Measurements from ENCODE around the gene FLII. TPM values are rescaled to one million over a fixed set of nuclear protein-coding genes. Genes with fewer than 3 reads are reported as not detected.
A peak's percentile ranks its signal among the peaks of the same experiment; 100 is the strongest.

The FLII gene
- total and polyA plus RNA-seq, 2 experiments from 2014 or later: 210 to 303 TPM

- Histone ChIP-seq H3K9me3 (ENCODE audit: low read depth) (no peaks in the 10 kb centered on the region), H3K4me1 (ENCODE audit: low read depth) (peaks cover 13% of the 10 kb centered on the region), H3K27me3 (no peaks in the 10 kb centered on the region), H3K27ac (peak overlapping the region; percentile 95), H3K36me3 (peaks cover 27% of the 10 kb centered on the region), H3K4me3 (no peak overlapping the region)
- no peak for TF ChIP-seq CTCF (IDR thresholded peaks at IDR 0.05; ENCODE audit: low read depth, low read length)
- no peak for DNase-seq (ENCODE audit: low read depth in 1 of 2, low spot score in 1 of 2)
These were observed 3.6 kb upstream of the FLII start for GRCh38 chr17:18262111-18262510.

DNA sequence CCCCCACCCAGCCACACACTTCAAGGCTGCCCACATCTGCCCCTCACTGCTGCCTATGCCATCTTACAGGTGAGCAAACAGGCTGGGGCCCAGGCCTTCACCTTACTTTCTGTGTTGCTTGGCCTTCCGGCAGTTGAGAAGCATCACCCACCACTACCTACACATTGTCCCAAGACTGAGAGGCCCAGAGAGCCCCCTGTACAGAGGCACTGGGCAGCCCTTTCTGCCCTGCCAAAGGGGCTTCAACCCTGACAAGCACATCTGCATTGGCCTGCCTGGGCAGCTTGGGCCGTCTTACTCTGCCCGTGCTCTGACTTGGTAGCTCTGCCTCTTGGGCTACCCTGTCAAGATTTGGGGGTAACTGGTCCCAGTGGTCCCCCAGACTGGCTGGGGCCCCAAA lies 3.1 kb upstream of the FLII start:
- no peak for DNase-seq (ENCODE audit: low read depth in 1 of 2, low spot score in 1 of 2)
- Histone ChIP-seq H3K9me3 (ENCODE audit: low read depth) (no peaks in the 10 kb centered on the region), H3K36me3 (peaks cover 27% of the 10 kb centered on the region), H3K27ac (peak overlapping the region; percentile 95), H3K4me3 (peak overlapping the region; percentile 48), H3K27me3 (no peaks in the 10 kb centered on the region), H3K4me1 (ENCODE audit: low read depth) (peaks cover 17% of the 10 kb centered on the region)
- TF ChIP-seq CTCF (IDR thresholded peaks at IDR 0.05; ENCODE audit: low read depth, low read length): no peak

DNA sequence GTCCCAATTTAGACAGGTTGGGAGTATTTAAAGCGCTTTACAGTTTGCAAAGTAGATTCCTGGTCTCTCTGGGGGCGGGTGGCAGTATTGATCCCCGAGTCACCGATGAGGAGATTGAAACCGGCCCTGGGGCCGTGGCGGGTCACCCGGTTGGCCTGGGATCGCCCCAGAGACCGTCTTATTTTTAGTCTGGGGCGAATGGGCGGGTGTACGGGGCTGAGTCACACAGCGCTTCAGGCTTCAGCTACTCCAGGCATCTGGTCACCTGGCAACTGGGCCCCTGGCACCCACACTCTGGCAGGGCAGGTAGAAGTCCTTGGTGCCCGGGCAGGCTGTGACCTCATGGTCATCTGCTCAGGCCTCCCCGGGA lies 2.6 kb upstream of the FLII start:
- DNase-seq (ENCODE audit: low read depth in 1 of 2, low spot score in 1 of 2): peak in 1 of 2 donors; percentile 45
- Histone ChIP-seq H3K27ac (peak overlapping the region; percentile 95), H3K27me3 (no peaks in the 10 kb centered on the region), H3K36me3 (peaks cover 29% of the 10 kb centered on the region), H3K4me1 (ENCODE audit: low read depth) (peaks cover 17% of the 10 kb centered on the region), H3K9me3 (ENCODE audit: low read depth) (no peaks in the 10 kb centered on the region), H3K4me3 (peak overlapping the region; percentile 48)
- no peak for TF ChIP-seq CTCF (IDR thresholded peaks at IDR 0.05; ENCODE audit: low read depth, low read length)

DNA sequence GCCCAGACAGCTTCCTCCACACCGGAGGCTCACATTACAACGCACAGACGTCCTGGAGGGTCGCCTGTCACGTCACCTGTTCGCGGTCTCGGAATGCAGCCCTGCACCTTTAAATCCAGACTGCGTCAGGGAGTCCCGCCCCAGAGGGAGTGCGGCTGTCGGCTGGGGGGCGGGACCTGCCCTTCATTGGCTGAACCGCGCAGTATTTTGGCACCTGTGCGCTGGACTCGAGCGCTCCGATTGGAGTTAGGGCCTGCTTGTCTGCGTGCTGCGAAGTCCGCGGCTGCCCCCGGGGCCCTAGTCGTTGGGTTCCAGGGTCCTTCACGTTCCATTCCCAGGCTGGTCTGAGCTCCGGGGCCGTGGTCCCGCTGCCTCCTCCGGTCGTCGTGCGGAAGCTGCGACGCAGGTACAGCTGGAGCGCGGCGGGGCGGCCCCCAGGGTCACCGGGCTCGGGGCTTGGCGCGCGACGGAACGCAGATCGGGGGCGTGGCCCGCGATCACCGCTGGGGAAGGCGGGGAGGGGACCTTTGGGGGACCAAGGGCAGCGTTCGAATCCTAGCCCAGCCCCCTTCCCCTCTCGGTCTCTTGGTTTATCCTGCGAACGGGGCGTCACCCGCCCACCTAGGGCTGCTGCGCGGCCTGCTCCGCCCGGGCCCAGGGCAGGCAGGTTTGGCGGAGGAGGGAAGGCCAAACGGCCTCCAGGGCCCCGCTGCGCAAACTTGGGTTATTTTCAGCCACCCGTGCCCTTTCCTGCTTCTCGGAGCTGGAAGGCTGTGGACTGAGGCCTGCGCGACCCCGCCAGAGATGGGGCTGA lies 2.0 kb upstream of the FLII start, which contains the start of gene MIEF2:
MIEF2 (plus strand) TSS at position 331 of the 814 bp plus-strand sequence. CDS start 2,059 bp downstream, outside the sequence.
- Histone ChIP-seq H3K27ac (peak within 1 kb of the TSS; percentile 95), H3K4me1 (ENCODE audit: low read depth) (peaks cover 17% of the 10 kb centered on the region), H3K27me3 (no peaks in the 10 kb centered on the region), H3K36me3 (peaks cover 32% of the 10 kb centered on the region), H3K4me3 (peak within 1 kb of the TSS; percentile 48), H3K9me3 (ENCODE audit: low read depth) (no peaks in the 10 kb centered on the region)
- TF ChIP-seq CTCF (IDR thresholded peaks at IDR 0.05; ENCODE audit: low read depth, low read length): no peak
- peak; percentile 95 to 97 for DNase-seq (ENCODE audit: low read depth in 1 of 2, low spot score in 1 of 2)

DNA sequence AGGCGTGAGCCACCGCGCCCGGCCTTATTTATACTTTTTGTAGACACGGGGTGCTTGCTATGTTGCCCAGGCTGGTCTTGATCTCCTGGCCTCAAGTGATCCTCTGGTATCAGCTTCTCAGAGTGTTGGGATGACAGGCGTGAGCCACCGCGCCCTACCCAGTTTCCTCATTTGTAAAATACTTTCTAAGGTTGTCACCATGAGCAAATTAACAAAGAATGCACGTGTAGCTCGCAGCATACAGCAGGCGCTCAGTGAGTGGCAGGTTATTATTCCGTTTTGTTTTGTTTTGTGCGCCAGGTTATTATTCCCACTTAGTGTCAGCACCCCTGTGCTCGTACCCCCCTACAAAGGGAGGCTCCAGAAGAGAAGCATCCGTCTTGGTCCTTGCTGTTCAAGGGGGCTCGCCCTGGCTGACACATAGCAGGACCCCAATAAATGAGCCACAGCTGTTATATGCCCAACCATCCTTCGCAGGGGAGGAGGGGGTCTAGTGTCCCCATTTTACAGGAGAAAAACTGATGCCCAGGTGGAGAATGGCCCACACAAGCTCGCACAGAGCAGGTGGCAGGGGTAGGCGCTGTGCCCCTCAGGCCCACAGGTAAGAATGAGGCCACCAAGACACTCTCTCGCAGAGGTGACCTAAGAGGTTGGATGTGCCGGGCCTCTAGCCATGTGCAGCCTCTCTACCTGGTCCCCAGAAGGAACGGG lies 1.2 kb upstream of the FLII start:
- no peak for TF ChIP-seq CTCF (IDR thresholded peaks at IDR 0.05; ENCODE audit: low read depth, low read length)
- DNase-seq (ENCODE audit: low read depth in 1 of 2, low spot score in 1 of 2): no peak
- peaks cover 17% of the 10 kb centered on the region for H3K4me1 ChIP-seq (ENCODE audit: low read depth)
- H3K27ac ChIP-seq: peak overlapping the region; percentile 95
- H3K9me3 ChIP-seq (ENCODE audit: low read depth): no peaks in the 10 kb centered on the region
- H3K27me3 ChIP-seq: no peaks in the 10 kb centered on the region
- H3K4me3 ChIP-seq: peak overlapping the region; percentile 48
- H3K36me3 ChIP-seq: peaks cover 30% of the 10 kb centered on the region

All from cardiac muscle cell (in vitro differentiated cells and primary cell).